K562 (cell line): ENCODE data around the gene GGA3. TPM values are rescaled to one million over a fixed set of nuclear protein-coding genes. Genes with fewer than 3 reads are reported as not detected.

Experiments
- CHAMP1 ChIP-seq: fragments of 450-650 bp; IDR thresholded peaks from 2 replicates; pipeline ENCODE4 v1.6.1; 2016; ENCODE audit warnings: mild to moderate bottlenecking
- CTCF ChIP-seq, 3 experiments: IDR thresholded peaks in 2 of 3; conservative IDR thresholded peaks in 1 of 3; 2 replicates each; pipeline ENCODE4 v1.5.1; 2011 to 2012; ENCODE audit warnings: low read length in 3 of 3, mild to moderate bottlenecking in 3 of 3, control low read depth in 2 of 3, improper control_type of control experiment in 1 of 3, inconsistent platforms in 1 of 3, low read depth in 1 of 3, mixed read lengths in 1 of 3, moderate library complexity in 1 of 3; ENCODE audit not compliant: insufficient read depth in 2 of 3
- ZNF133 ChIP-seq: fragments of 250-450 bp; sonication (Bioruptor Pico); IDR thresholded peaks from 2 replicates; pipeline ENCODE4 v1.4.0; 2020; ENCODE audit warnings: mild to moderate bottlenecking
- polyA plus RNA-seq, 8 experiments: library from polyadenylated mRNA; depleted of rRNA in 4 of 8; stranded (reverse) in 5 of 8; unstranded in 3 of 8; fragments of >200 nt; fragmentation: Nextera tagmentation in 2 of 8; fragmentation: Illumina TruSeq in 1 of 8; extraction: Ambion mirVana in 2 of 8; extraction: Trizol in 1 of 8; gene quantifications; 2 replicates each; pipeline versions ENCODE4 v1.2.1 to v1.2.3, GENCODE V29; 2011 to 2014; ENCODE audit warnings: inconsistent platforms in 1 of 8, missing spikeins in 1 of 8
- total RNA-seq, 7 experiments: library from RNA; depleted of rRNA in 6 of 7; stranded (reverse); fragments of >200 nt in 6 of 7; fragmentation: Illumina TruSeq in 2 of 7; extraction: Trizol in 2 of 7; gene quantifications; 2 replicates each; pipeline versions ENCODE4 v1.2.1 to v1.2.3, GENCODE V29; 2011 to 2021; ENCODE audit warnings: low replicate concordance in 1 of 7

The GGA3 gene
- total and polyA plus RNA-seq, 9 of the 15 experiments (the other 6 are each of a cell fraction or from before 2014, with no cell fraction given): 5.7 to 64.9 (median 25.4) TPM

GRCh38 chr17:75205037-75205792 is 56.2 kb downstream of the GGA3 start, which contains the start of gene NUP85 (continued):
- TF ChIP-seq CTCF (IDR thresholded peaks at IDR 0.05 in 2 of 3, conservative IDR thresholded peaks at IDR 0.05 in 1 of 3; ENCODE audit: insufficient read depth in 2 of 3, low read depth in 1 of 3, low read length in 3 of 3) (no peak), ZNF133 (CRISPR knock-in tag) (no peak), CHAMP1 (no peak)
